GM23338 (cell line): ENCODE results near the gene PRMT3. TPM values are rescaled to one million over a fixed set of nuclear protein-coding genes. Genes with fewer than 3 reads are reported as not detected.

Experiments
- ATAC-seq: fragments of 200-7000 bp; cut with Tn5 transposase; 3 replicates; pipeline ENCODE4 v1.9.1; 2020
- DNase-seq: peaks from one replicate; pipeline ENCODE4 v3.0.0-alpha.2; 2015; ENCODE audit warnings: low spot score
- H2AFZ ChIP-seq: fragments of 200-600 bp; sonication (generic); 2 replicates; pipeline ENCODE4 v1.8.0; 2016; ENCODE audit warnings: antibody characterized with exemption, mild to moderate bottlenecking, moderate library complexity
- H3F3A ChIP-seq: fragments of 200-600 bp; sonication (generic); replicated peaks from 2 replicates; pipeline ENCODE4 v1.8.0; 2017; ENCODE audit warnings: antibody characterized with exemption, mixed run types, low read depth
- H3K27ac ChIP-seq: fragments of 200-600 bp; sonication (generic); 2 replicates; pipeline ENCODE4 v1.6.1; 2016; ENCODE audit warnings: low read depth
- H3K27me3 ChIP-seq: fragments of 200-600 bp; sonication (generic); 2 replicates; pipeline ENCODE4 v1.8.0; 2016; ENCODE audit warnings: mild to moderate bottlenecking, mixed run types, moderate library complexity; ENCODE audit not compliant: insufficient read depth
- H3K36me3 ChIP-seq: fragments of 200-600 bp; sonication (generic); 2 replicates; pipeline ENCODE4 v1.8.0; 2016; ENCODE audit warnings: mild to moderate bottlenecking; ENCODE audit not compliant: insufficient read depth
- H3K4me1 ChIP-seq: fragments of 200-600 bp; sonication (generic); 2 replicates; pipeline ENCODE4 v1.8.0; 2016; ENCODE audit warnings: mild to moderate bottlenecking, moderate library complexity; ENCODE audit not compliant: insufficient read depth
- H3K4me2 ChIP-seq: fragments of 200-600 bp; sonication (generic); 2 replicates; pipeline ENCODE4 v1.7.1; 2017; ENCODE audit warnings: mixed run types
- H3K4me3 ChIP-seq: fragments of 200-600 bp; sonication (generic); 2 replicates; pipeline ENCODE4 v1.6.1; 2016; ENCODE audit warnings: mixed run types
- H3K79me2 ChIP-seq: fragments of 200-600 bp; sonication (generic); replicated peaks from 2 replicates; pipeline ENCODE4 v1.8.0; 2017; ENCODE audit warnings: mild to moderate bottlenecking; ENCODE audit not compliant: insufficient read depth
- H3K9me2 ChIP-seq: fragments of 200-600 bp; sonication (generic); 2 replicates; pipeline ENCODE4 v1.8.0; 2017; ENCODE audit not compliant: insufficient read depth
- H4K20me1 ChIP-seq: fragments of 200-600 bp; sonication (generic); replicated peaks from 2 replicates; pipeline ENCODE4 v1.8.0; 2017; ENCODE audit warnings: mild to moderate bottlenecking; ENCODE audit not compliant: insufficient read depth
- H3K27ac Mint-ChIP-seq: 2 replicates; pipeline ENCODE4 v1.8.0; 2020; ENCODE audit warnings: inconsistent platforms, mild to moderate bottlenecking, moderate library complexity, mixed read lengths
- H3K27me3 Mint-ChIP-seq: 3 replicates; pipeline ENCODE4 v1.8.0; 2022; ENCODE audit warnings: low read depth, mild to moderate bottlenecking, moderate library complexity, mixed read lengths, inconsistent platforms; ENCODE audit not compliant: insufficient read depth, poor library complexity
- H3K36me3 Mint-ChIP-seq: 3 replicates; pipeline ENCODE4 v1.8.0; 2021; ENCODE audit warnings: low read depth, mild to moderate bottlenecking, inconsistent platforms, moderate library complexity, mixed read lengths
- H3K4me1 Mint-ChIP-seq: 3 replicates; pipeline ENCODE4 v1.8.0; 2020; ENCODE audit warnings: mild to moderate bottlenecking, inconsistent platforms, mixed read lengths
- H3K4me3 Mint-ChIP-seq: 3 replicates; pipeline ENCODE4 v1.8.0; 2021; ENCODE audit warnings: moderate library complexity, mild to moderate bottlenecking, inconsistent platforms, mixed read lengths
- H3K9me3 Mint-ChIP-seq: 3 replicates; pipeline ENCODE4 v1.8.0; 2020; ENCODE audit warnings: moderate library complexity, mild to moderate bottlenecking, inconsistent platforms, mixed read lengths
- CREB1 ChIP-seq: fragments of 250-450 bp; sonication (Bioruptor Pico); IDR thresholded peaks from 2 replicates; pipeline ENCODE4 v1.5.0; 2020; ENCODE audit warnings: low read depth, mild to moderate bottlenecking, moderate library complexity
- EZH2 ChIP-seq: fragments of 200-600 bp; sonication (generic); IDR thresholded peaks from one replicate; pipeline ENCODE4 v1.8.0; 2017; ENCODE audit warnings: antibody characterized with exemption, mild to moderate bottlenecking, low read depth; ENCODE audit not compliant: unreplicated experiment
- EZH2phosphoT487 ChIP-seq: fragments of 200-600 bp; sonication (generic); IDR thresholded peaks from one replicate; pipeline ENCODE4 v1.8.1; 2018; ENCODE audit warnings: antibody characterized with exemption; ENCODE audit not compliant: unreplicated experiment
- JUNB ChIP-seq: IDR thresholded peaks from one replicate; pipeline ENCODE4 v1.6.1; 2016; ENCODE audit warnings: antibody characterized with exemption; ENCODE audit not compliant: unreplicated experiment
- NANOG ChIP-seq: IDR thresholded peaks from 2 replicates; pipeline ENCODE4 v1.6.1; 2016; ENCODE audit warnings: antibody characterized with exemption, borderline replicate concordance
- POLR2AphosphoS5 ChIP-seq: IDR thresholded peaks from 2 replicates; pipeline ENCODE4 v1.6.1; 2016; ENCODE audit warnings: antibody characterized with exemption, low read depth
- STAT1 ChIP-seq: IDR thresholded peaks from one replicate; pipeline ENCODE4 v1.6.1; 2016; ENCODE audit warnings: antibody characterized with exemption; ENCODE audit not compliant: unreplicated experiment
- ZNF114 ChIP-seq: fragments of 250-450 bp; sonication (Bioruptor Pico); IDR thresholded peaks from 2 replicates; pipeline ENCODE4 v1.5.0; 2020; ENCODE audit warnings: mild to moderate bottlenecking, moderate library complexity
- ZNF331 ChIP-seq: fragments of 250-450 bp; sonication (Bioruptor Pico); IDR thresholded peaks from 2 replicates; pipeline ENCODE4 v1.5.0; 2020; ENCODE audit warnings: low read depth, mild to moderate bottlenecking, moderate library complexity
- polyA plus RNA-seq: library from polyadenylated mRNA; unstranded; fragments of >200 nt; fragmentation: Nextera tagmentation; extraction: Ambion mirVana; gene quantifications from 2 replicates; pipeline ENCODE4 v1.2.1, GENCODE V29; 2016
- total RNA-seq: library from RNA; depleted of rRNA; stranded (reverse); fragments of >200 nt; shearing (Covaris generic); gene quantifications from 2 replicates; pipeline ENCODE4 v1.2.3, GENCODE V29; 2014
- TF ChIP-seq, protein P1 (sequence below): fragments of 250-450 bp; sonication (Bioruptor Pico); IDR thresholded peaks from 2 replicates; pipeline ENCODE4 v1.5.0; 2020; ENCODE audit warnings: mild to moderate bottlenecking, moderate library complexity
- TF ChIP-seq, protein P2 (sequence below): IDR thresholded peaks from 2 replicates; pipeline ENCODE4 v1.6.1; 2016; ENCODE audit warnings: antibody characterized with exemption
- TF ChIP-seq, protein P3 (sequence below): IDR thresholded peaks from one replicate; pipeline ENCODE4 v1.6.1; 2018; ENCODE audit warnings: antibody characterized with exemption; ENCODE audit not compliant: unreplicated experiment
- TF ChIP-seq, protein P4 (sequence below), 2 experiments: fragments of 200-600 bp in 1 of 2; sonication (generic) in 1 of 2; conservative IDR thresholded peaks; 2 replicates each; pipeline versions ENCODE4 v1.5.1 to v1.6.1; 2016 to 2017; ENCODE audit warnings: antibody characterized with exemption in 2 of 2, low read depth in 2 of 2, mild to moderate bottlenecking in 2 of 2, moderate library complexity in 1 of 2

PRMT3 gene
- total and polyA plus RNA-seq, 2 experiments from 2014 or later, result 19.0 to 35.0 TPM

DNA sequence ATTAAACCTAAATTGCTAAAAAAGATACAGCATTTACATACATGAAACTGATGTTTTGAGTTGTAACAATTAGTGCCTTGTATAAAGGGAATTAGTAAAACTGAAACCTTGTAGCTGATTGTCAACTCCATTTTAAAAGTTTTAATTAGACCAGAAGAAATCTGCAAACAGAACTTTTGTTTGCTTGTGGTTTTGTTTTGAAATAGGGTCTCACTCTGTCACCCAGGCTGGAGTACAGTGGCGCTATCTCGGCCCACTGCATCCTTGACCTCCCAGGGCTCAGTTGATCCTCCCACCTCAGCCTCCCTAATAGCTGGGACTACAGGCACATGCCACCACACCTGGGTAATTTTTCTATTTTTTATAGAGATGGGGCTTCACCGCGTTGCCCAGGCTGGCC is 125.4 kb downstream of the PRMT3 start:
- ATAC-seq, result no peak
- no peaks in the 10 kb centered on the region for H3K27me3 Mint-ChIP-seq

More for the DNA sequence above, 125.4 kb downstream of the PRMT3 start:
- no peaks in the 10 kb centered on the region for H3K79me2 ChIP-seq
- no peaks in the 10 kb centered on the region for H3K36me3 ChIP-seq
- no peaks in the 10 kb centered on the region for H3K9me2 ChIP-seq
- H3K9me3 Mint-ChIP-seq, result no peaks in the 10 kb centered on the region
- H3K4me3 ChIP-seq, result no peak overlapping the region
- H3F3A ChIP-seq, result no peaks in the 10 kb centered on the region
- H3K27ac Mint-ChIP-seq, result no peak overlapping the region
- H4K20me1 ChIP-seq, result no peaks in the 10 kb centered on the region; the same call in 1 of the 2 replicates
- peaks cover 5% of the 10 kb centered on the region; the same call in 1 of the 2 replicates for H3K4me1 ChIP-seq
- H3K27me3 ChIP-seq, result no peaks in the 10 kb centered on the region
- TF ChIP-seq, protein P1, sequence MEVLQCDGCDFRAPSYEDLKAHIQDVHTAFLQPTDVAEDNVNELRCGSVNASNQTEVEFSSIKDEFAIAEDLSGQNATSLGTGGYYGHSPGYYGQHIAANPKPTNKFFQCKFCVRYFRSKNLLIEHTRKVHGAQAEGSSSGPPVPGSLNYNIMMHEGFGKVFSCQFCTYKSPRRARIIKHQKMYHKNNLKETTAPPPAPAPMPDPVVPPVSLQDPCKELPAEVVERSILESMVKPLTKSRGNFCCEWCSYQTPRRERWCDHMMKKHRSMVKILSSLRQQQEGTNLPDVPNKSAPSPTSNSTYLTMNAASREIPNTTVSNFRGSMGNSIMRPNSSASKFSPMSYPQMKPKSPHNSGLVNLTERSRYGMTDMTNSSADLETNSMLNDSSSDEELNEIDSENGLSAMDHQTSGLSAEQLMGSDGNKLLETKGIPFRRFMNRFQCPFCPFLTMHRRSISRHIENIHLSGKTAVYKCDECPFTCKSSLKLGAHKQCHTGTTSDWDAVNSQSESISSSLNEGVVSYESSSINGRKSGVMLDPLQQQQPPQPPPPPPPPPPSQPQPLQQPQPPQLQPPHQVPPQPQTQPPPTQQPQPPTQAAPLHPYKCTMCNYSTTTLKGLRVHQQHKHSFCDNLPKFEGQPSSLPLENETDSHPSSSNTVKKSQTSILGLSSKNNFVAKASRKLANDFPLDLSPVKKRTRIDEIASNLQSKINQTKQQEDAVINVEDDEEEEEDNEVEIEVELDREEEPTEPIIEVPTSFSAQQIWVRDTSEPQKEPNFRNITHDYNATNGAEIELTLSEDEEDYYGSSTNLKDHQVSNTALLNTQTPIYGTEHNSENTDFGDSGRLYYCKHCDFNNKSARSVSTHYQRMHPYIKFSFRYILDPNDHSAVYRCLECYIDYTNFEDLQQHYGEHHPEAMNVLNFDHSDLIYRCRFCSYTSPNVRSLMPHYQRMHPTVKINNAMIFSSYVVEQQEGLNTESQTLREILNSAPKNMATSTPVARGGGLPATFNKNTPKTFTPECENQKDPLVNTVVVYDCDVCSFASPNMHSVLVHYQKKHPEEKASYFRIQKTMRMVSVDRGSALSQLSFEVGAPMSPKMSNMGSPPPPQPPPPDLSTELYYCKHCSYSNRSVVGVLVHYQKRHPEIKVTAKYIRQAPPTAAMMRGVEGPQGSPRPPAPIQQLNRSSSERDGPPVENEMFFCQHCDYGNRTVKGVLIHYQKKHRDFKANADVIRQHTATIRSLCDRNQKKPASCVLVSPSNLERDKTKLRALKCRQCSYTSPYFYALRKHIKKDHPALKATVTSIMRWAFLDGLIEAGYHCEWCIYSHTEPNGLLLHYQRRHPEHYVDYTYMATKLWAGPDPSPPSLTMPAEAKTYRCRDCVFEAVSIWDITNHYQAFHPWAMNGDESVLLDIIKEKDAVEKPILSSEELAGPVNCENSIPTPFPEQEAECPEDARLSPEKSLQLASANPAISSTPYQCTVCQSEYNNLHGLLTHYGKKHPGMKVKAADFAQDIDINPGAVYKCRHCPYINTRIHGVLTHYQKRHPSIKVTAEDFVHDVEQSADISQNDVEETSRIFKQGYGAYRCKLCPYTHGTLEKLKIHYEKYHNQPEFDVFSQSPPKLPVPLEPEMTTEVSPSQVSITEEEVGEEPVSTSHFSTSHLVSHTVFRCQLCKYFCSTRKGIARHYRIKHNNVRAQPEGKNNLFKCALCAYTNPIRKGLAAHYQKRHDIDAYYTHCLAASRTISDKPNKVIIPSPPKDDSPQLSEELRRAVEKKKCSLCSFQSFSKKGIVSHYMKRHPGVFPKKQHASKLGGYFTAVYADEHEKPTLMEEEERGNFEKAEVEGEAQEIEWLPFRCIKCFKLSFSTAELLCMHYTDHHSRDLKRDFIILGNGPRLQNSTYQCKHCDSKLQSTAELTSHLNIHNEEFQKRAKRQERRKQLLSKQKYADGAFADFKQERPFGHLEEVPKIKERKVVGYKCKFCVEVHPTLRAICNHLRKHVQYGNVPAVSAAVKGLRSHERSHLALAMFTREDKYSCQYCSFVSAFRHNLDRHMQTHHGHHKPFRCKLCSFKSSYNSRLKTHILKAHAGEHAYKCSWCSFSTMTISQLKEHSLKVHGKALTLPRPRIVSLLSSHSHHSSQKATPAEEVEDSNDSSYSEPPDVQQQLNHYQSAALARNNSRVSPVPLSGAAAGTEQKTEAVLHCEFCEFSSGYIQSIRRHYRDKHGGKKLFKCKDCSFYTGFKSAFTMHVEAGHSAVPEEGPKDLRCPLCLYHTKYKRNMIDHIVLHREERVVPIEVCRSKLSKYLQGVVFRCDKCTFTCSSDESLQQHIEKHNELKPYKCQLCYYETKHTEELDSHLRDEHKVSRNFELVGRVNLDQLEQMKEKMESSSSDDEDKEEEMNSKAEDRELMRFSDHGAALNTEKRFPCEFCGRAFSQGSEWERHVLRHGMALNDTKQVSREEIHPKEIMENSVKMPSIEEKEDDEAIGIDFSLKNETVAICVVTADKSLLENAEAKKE (CRISPR knock-in tag), result no peak
- TF ChIP-seq POLR2AphosphoS5, result no peak
- TF ChIP-seq, protein P2, sequence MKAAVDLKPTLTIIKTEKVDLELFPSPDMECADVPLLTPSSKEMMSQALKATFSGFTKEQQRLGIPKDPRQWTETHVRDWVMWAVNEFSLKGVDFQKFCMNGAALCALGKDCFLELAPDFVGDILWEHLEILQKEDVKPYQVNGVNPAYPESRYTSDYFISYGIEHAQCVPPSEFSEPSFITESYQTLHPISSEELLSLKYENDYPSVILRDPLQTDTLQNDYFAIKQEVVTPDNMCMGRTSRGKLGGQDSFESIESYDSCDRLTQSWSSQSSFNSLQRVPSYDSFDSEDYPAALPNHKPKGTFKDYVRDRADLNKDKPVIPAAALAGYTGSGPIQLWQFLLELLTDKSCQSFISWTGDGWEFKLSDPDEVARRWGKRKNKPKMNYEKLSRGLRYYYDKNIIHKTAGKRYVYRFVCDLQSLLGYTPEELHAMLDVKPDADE, result no peak
- TF ChIP-seq, protein P3, sequence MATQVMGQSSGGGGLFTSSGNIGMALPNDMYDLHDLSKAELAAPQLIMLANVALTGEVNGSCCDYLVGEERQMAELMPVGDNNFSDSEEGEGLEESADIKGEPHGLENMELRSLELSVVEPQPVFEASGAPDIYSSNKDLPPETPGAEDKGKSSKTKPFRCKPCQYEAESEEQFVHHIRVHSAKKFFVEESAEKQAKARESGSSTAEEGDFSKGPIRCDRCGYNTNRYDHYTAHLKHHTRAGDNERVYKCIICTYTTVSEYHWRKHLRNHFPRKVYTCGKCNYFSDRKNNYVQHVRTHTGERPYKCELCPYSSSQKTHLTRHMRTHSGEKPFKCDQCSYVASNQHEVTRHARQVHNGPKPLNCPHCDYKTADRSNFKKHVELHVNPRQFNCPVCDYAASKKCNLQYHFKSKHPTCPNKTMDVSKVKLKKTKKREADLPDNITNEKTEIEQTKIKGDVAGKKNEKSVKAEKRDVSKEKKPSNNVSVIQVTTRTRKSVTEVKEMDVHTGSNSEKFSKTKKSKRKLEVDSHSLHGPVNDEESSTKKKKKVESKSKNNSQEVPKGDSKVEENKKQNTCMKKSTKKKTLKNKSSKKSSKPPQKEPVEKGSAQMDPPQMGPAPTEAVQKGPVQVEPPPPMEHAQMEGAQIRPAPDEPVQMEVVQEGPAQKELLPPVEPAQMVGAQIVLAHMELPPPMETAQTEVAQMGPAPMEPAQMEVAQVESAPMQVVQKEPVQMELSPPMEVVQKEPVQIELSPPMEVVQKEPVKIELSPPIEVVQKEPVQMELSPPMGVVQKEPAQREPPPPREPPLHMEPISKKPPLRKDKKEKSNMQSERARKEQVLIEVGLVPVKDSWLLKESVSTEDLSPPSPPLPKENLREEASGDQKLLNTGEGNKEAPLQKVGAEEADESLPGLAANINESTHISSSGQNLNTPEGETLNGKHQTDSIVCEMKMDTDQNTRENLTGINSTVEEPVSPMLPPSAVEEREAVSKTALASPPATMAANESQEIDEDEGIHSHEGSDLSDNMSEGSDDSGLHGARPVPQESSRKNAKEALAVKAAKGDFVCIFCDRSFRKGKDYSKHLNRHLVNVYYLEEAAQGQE, result no peak
- no peak for TF ChIP-seq EZH2
- TF ChIP-seq CREB1, result no peak
- no peak for TF ChIP-seq ZNF331
- TF ChIP-seq NANOG, result no peak
- no peak for TF ChIP-seq STAT1
- no peak for TF ChIP-seq JUNB
- no peak for TF ChIP-seq ZNF114 (CRISPR knock-in tag)
- no peak for TF ChIP-seq EZH2phosphoT487
- TF ChIP-seq, protein P4, sequence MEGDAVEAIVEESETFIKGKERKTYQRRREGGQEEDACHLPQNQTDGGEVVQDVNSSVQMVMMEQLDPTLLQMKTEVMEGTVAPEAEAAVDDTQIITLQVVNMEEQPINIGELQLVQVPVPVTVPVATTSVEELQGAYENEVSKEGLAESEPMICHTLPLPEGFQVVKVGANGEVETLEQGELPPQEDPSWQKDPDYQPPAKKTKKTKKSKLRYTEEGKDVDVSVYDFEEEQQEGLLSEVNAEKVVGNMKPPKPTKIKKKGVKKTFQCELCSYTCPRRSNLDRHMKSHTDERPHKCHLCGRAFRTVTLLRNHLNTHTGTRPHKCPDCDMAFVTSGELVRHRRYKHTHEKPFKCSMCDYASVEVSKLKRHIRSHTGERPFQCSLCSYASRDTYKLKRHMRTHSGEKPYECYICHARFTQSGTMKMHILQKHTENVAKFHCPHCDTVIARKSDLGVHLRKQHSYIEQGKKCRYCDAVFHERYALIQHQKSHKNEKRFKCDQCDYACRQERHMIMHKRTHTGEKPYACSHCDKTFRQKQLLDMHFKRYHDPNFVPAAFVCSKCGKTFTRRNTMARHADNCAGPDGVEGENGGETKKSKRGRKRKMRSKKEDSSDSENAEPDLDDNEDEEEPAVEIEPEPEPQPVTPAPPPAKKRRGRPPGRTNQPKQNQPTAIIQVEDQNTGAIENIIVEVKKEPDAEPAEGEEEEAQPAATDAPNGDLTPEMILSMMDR (conservative IDR thresholded peaks at IDR 0.05; ENCODE audit: low read depth in 2 of 2), result no peak
- H3K27ac ChIP-seq, result no peak overlapping the region
- H3K36me3 Mint-ChIP-seq, result no peaks in the 10 kb centered on the region
- no peak for DNase-seq
- H3K4me1 Mint-ChIP-seq, result peaks cover 12% of the 10 kb centered on the region
- H3K4me2 ChIP-seq, result no peak overlapping the region
- H2AFZ ChIP-seq, result no peak overlapping the region
- H3K4me3 Mint-ChIP-seq, result no peak overlapping the region
